HG02840 (cell line): Measurements from ENCODE around the gene KRTAP5-9.
"Not testable (repeated sequence)": the region's sequence is repeated elsewhere in the genome, so short reads cannot be mapped to it uniquely, and the experiment has no call there.

ENCODE experiments used
- ATAC-seq: cut with Tn5 transposase; IDR thresholded peaks from one replicate; pipeline ENCODE4 v1.9.1; 2021; ENCODE audit warnings: mild to moderate bottlenecking, moderate library complexity, moderate number of reproducible peaks; ENCODE audit not compliant: unreplicated experiment, low FRiP score

KRTAP5-9 gene

GRCh38 chr11:71532036-71532610 lies 16.1 kb upstream of the KRTAP5-9 start:
- no peak for ATAC-seq

- ATAC-seq: not testable (repeated sequence)
Observed at GRCh38 chr11:71534711-71535608, 13.3 kb upstream of the KRTAP5-9 start.

GRCh38 chr11:71535825-71536224 lies 12.4 kb upstream of the KRTAP5-9 start:
- ATAC-seq: no peak

- ATAC-seq: no peak
Observed at GRCh38 chr11:71537537-71537936, 10.7 kb upstream of the KRTAP5-9 start.

DNA sequence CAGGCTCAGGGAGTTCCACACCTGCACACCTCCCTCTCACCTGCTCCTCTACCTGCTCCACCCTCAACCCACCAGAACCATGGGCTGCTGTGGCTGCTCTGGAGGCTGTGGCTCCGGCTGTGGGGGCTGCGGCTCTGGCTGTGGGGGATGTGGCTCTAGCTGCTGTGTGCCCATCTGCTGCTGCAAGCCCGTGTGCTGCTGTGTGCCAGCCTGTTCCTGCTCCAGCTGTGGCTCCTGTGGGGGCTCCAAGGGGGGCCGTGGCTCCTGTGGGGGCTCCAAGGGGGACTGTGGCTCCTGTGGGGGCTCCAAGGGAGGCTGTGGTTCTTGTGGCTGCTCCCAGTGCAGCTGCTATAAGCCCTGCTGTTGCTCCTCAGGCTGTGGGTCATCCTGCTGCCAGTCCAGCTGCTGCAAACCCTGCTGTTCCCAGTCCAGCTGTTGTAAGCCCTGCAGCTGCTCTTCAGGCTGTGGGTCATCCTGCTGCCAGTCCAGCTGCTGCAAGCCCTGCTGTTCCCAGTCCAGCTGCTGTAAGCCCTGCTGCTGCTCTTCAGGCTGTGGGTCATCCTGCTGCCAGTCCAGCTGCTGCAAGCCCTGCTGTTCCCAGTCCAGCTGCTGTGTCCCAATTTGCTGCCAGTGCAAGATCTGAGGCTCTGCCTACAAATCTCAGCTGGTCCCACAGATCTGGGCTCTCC lies 10.1 kb upstream of the KRTAP5-9 start, which contains the start of gene KRTAP5-8:
Gene KRTAP5-8 (plus strand): TSS at position 49 of the 689 bp plus-strand sequence. CDS start 31 bp downstream, at position 80.
- ATAC-seq: not testable (repeated sequence)

DNA sequence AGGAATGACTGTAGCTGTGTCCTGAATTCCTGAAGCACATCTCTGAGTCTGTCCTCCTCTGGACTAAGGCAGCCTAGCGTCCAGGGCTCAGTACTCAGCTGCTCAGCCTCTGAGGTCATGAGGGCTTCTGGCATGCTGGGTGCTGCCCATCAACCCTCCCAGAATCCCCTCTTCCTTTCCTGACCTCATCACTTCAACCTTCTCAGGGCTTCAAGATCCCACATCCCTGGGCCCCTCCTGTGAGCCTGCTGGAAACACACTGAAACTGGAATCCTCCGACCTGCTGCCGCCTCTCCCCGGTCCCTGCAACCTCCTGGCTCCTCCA lies 9.6 kb upstream of the KRTAP5-9 start:
- no peak for ATAC-seq

- no peak for ATAC-seq
Observed at GRCh38 chr11:71539017-71539416, 9.2 kb upstream of the KRTAP5-9 start.

DNA sequence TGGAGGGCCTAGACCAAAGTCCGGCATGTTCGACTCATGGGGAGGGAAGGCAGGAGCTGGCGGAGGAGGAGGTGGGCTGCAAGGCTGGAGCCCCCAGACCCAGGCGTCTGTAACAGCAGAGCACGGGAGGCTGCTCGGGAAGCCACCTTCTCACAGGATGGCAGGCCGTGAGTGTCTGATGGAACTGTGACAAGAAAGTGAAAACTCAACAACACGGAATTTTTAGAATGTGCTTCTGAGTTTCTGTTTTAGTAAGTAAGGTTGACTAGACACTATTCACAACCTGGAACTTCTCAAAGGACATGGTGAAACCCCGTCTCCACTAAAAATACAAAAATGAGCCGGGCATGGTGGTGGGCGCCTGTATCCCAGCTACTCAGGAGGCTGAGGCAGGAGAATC lies 8.2 kb upstream of the KRTAP5-9 start:
- not testable (repeated sequence) for ATAC-seq

DNA sequence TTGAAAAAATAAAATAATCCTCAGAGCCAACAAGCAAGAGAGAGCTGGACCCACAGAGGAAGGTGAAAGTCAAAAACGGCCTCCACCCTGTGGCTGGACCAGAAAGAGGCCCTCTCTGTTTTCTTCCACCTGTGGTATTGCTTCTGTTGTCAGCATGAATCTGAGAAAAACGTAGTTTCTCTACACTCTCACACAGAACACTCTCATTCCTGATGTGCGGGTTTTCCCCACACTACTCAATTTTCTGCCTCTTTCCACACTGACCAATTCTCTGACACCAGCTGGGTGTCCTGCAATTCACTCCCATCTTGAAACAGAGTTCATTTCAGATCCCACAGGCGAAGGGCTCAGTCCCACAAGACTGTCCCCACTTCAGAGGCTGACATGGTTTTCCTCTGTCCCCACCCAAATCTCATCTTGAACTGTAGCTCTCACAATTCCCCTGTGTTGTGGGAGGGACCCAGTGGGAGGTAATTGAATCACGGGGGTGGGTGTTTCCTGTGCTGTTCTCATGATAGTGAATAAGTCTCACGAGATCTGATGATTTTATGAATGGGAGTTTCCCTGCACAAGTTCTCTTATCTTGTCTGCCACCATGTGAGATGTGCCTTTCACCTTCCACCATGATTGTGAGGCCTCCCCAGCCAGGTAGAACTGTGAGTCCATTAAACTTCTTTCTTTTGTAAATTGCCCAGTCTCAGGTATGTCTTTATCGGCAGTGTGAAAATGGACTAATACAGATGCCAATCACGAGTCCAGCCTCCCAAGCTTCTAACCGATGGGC lies 7.5 kb upstream of the KRTAP5-9 start:
- not testable (repeated sequence) for ATAC-seq

- ATAC-seq: no peak
Observed at GRCh38 chr11:71542382-71542781, 5.8 kb upstream of the KRTAP5-9 start.

GRCh38 chr11:71542879-71543777 lies 5.1 kb upstream of the KRTAP5-9 start:
- no peak for ATAC-seq

GRCh38 chr11:71543866-71544265 lies 4.4 kb upstream of the KRTAP5-9 start:
- no peak for ATAC-seq

GRCh38 chr11:71544525-71545214 lies 3.5 kb upstream of the KRTAP5-9 start:
- ATAC-seq: no peak

GRCh38 chr11:71545405-71545966 lies 2.7 kb upstream of the KRTAP5-9 start:
- ATAC-seq: no peak

DNA sequence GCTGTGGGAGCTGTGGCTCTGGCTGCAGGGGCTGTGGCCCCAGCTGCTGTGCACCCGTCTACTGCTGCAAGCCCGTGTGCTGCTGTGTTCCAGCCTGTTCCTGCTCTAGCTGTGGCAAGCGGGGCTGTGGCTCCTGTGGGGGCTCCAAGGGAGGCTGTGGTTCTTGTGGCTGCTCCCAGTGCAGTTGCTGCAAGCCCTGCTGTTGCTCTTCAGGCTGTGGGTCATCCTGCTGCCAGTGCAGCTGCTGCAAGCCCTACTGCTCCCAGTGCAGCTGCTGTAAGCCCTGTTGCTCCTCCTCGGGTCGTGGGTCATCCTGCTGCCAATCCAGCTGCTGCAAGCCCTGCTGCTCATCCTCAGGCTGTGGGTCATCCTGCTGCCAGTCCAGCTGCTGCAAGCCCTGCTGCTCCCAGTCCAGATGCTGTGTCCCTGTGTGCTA lies 514 bp downstream of the KRTAP5-9 start:
- no peak for ATAC-seq

- no peak for ATAC-seq
Observed at GRCh38 chr11:71551711-71552110, 3.5 kb downstream of the KRTAP5-9 start.

DNA sequence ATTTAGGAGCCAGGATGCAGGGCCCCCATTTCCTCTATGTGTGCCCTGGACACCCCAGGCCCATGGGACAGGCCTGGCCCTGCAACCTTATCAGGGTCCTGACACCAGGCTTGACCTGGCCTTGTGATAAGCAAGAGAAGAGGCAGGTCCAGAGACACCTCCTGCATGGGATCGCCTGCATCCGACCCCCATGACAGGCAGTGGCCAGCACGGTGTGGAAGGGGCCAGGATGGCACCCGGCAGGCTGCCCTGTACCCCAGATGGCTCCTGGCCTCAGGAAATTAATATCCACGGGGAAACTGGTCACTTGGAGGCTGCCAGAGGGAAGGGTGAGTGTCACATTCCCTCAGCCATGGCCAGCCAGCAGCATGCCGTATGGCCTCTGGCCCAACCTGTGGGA lies 6.8 kb downstream of the KRTAP5-9 start:
- no peak for ATAC-seq

- ATAC-seq: no peak
Observed at GRCh38 chr11:71555508-71555907, 7.3 kb downstream of the KRTAP5-9 start.

DNA sequence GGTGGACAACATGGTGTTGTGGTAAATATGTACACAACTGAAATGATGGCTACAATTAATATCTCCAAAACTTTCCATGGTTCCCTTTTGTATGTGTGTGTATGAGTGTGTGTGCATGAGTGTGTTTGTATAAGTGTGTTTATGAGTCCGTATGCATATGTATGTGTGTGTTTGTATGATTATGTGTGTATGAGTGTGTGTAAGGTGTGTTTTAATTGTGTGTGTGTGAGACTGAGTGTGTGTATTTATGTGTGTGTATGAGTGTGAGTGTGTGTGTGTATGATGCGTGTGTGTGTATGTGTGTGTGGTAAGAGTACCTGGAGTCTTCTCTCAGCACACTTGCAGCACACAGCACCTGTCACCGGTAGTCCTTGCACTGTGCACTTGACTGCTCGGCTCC lies 7.8 kb downstream of the KRTAP5-9 start:
- no peak for ATAC-seq
